Natural killer cell (primary cell): ENCODE data around the gene BPIFA3. TPM values are rescaled to one million over a fixed set of nuclear protein-coding genes. Genes with fewer than 3 reads are reported as not detected.

ENCODE experiments used
- ATAC-seq, 3 donors: fragments of 150-1000 bp in 2 of 3; fragments of 200-7000 bp in 1 of 3; cut with Tn5 transposase; 1 replicate in 1 of 3; 2 replicates in 2 of 3; pipeline ENCODE4 v1.10.0; 2021; ENCODE audit warnings: mild to moderate bottlenecking in 2 of 3, moderate library complexity in 2 of 3
- DNase-seq, 2 donors: peaks; one replicate each; pipeline versions ENCODE4 v3.0.0 to v3.0.0-alpha.2; 2013 to 2021; ENCODE audit warnings: mixed read lengths in 1 of 2
- H3K27ac ChIP-seq: one replicate; pipeline ENCODE4 v1.5.1; 2013; ENCODE audit warnings: mild to moderate bottlenecking, low read length
- H3K27me3 ChIP-seq: one replicate; pipeline ENCODE4 v1.6.1; 2013; ENCODE audit warnings: low read length; ENCODE audit not compliant: control insufficient read depth, insufficient read depth
- H3K36me3 ChIP-seq: one replicate; pipeline ENCODE4 v1.6.1; 2013; ENCODE audit warnings: low read length; ENCODE audit not compliant: control insufficient read depth, insufficient read depth
- H3K4me1 ChIP-seq: one replicate; pipeline ENCODE4 v1.6.1; 2013; ENCODE audit warnings: low read length; ENCODE audit not compliant: control insufficient read depth, insufficient read depth
- H3K4me3 ChIP-seq: one replicate; pipeline ENCODE4 v1.5.1; 2013; ENCODE audit warnings: low read length
- H3K9me3 ChIP-seq: one replicate; pipeline ENCODE4 v1.6.1; 2013; ENCODE audit warnings: low read length; ENCODE audit not compliant: control insufficient read depth, insufficient read depth
- H3K27ac Mint-ChIP-seq, 2 donors: one replicate each; pipeline ENCODE4 v1.8.0; 2022; ENCODE audit warnings: mild to moderate bottlenecking in 2 of 2, mixed read lengths in 2 of 2, moderate library complexity in 1 of 2
- H3K27me3 Mint-ChIP-seq, 2 donors: one replicate each; pipeline ENCODE4 v1.8.0; 2022; ENCODE audit warnings: low read depth in 2 of 2, mixed read lengths in 2 of 2
- H3K36me3 Mint-ChIP-seq: one replicate; pipeline ENCODE4 v1.8.0; 2022; ENCODE audit warnings: mixed read lengths
- H3K4me1 Mint-ChIP-seq, 2 donors: one replicate each; pipeline ENCODE4 v1.8.0; 2022; ENCODE audit warnings: mixed read lengths in 2 of 2
- H3K4me3 Mint-ChIP-seq: one replicate; pipeline ENCODE4 v1.8.0; 2022; ENCODE audit warnings: mild to moderate bottlenecking, moderate library complexity, mixed read lengths
- H3K9me3 Mint-ChIP-seq, 2 donors: one replicate each; pipeline ENCODE4 v1.8.0; 2022; ENCODE audit warnings: mixed read lengths in 2 of 2
- CTCF ChIP-seq: fragments of 200-600 bp; IDR thresholded peaks from one replicate; pipeline ENCODE4 v1.8.0; 2022; ENCODE audit warnings: antibody characterized with exemption
- WGBS: methylation state at CpG from one replicate; pipeline ENCODE4 v1.1.7; 2013; ENCODE audit warnings: missing lambda C conversion rate; ENCODE audit not compliant: insufficient coverage; 5-methylcytosine and 5-hydroxymethylcytosine counted together
- intact Hi-C: fragments of 100-400 bp; cut with micrococcal nuclease; formaldehyde crosslinking; loops from one replicate; pipeline ENCODE4 v1.14.2; 2022
- total RNA-seq, 4 donors: library from RNA; stranded (reverse); fragments of 120-200 nt in 1 of 4; gene quantifications; one replicate each; pipeline versions ENCODE4 v1.2.3 to v1.2.4, GENCODE V29; 2013 to 2022

Gene BPIFA3
- total RNA-seq, 3 donors from 2014 or later (not counting 1 experiment from before 2014, with no cell fraction given): not detected

- Mint-ChIP-seq H3K36me3 (no peaks in the 10 kb centered on the region), H3K9me3 (no peaks in the 10 kb centered on the region), H3K4me1 (no peaks in the 10 kb centered on the region), H3K4me3 (no peak overlapping the region), H3K27ac (no peak overlapping the region), H3K27me3 (peaks cover 18 to 23% of the 10 kb centered on the region in 2 donors)
- Histone ChIP-seq H3K27me3 (no peaks in the 10 kb centered on the region), H3K4me1 (no peaks in the 10 kb centered on the region), H3K36me3 (no peaks in the 10 kb centered on the region), H3K4me3 (no peak overlapping the region), H3K9me3 (no peaks in the 10 kb centered on the region), H3K27ac (no peak overlapping the region)
- no peak for ATAC-seq
- intact Hi-C loops: no loop called here
- TF ChIP-seq CTCF: no peak
- DNase-seq: no peak
- 73% methylated on average over 8 of the region's 8 CpGs for WGBS
These were observed 58.1 kb downstream of the BPIFA3 start for GRCh38 chr20:33275215-33275614.

DNA sequence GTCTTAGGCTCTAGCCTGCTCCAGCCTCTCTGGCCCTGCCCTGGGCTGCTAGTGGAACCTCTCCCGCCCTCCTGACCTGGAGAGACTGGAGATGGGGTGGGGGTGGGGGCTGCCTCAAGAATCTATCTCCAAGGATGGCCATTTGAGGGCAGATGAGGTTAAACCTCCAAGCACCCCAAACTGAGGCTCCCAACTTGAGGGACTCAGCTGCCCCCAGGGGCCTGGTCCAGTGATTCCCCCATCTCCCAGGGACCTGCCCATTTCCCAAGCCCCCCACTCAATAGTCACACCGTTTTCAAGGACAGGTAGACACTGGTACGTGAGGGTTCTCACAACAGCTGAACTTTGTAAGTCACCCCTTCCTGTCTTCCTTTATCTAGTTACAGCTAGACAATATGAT lies 58.7 kb downstream of the BPIFA3 start:
- Histone ChIP-seq H3K4me3 (no peak overlapping the region), H3K27me3 (no peaks in the 10 kb centered on the region), H3K27ac (no peak overlapping the region), H3K9me3 (no peaks in the 10 kb centered on the region), H3K36me3 (no peaks in the 10 kb centered on the region), H3K4me1 (no peaks in the 10 kb centered on the region)
- ATAC-seq (no peak), DNase-seq (no peak)
- no peak overlapping the region for H3K4me3 Mint-ChIP-seq
- intact Hi-C loops: no loop called here
- H3K9me3 Mint-ChIP-seq: no peaks in the 10 kb centered on the region
- H3K27ac Mint-ChIP-seq: no peak overlapping the region
- no peaks in the 10 kb centered on the region for H3K36me3 Mint-ChIP-seq
- 61% methylated on average over 3 of the region's 3 CpGs for WGBS
- no peak for TF ChIP-seq CTCF
- no peaks in the 10 kb centered on the region for H3K4me1 Mint-ChIP-seq
- peaks cover 17 to 25% of the 10 kb centered on the region in 2 donors for H3K27me3 Mint-ChIP-seq

- H3K27ac Mint-ChIP-seq: no peak overlapping the region
- peaks cover 17 to 25% of the 10 kb centered on the region in 2 donors for H3K27me3 Mint-ChIP-seq
- no peak for TF ChIP-seq CTCF
- H3K4me3 ChIP-seq: no peak overlapping the region
- intact Hi-C loops: no loop called here
- H3K27ac ChIP-seq: no peak overlapping the region
- H3K4me1 Mint-ChIP-seq: no peaks in the 10 kb centered on the region
- H3K4me1 ChIP-seq: no peaks in the 10 kb centered on the region
- H3K36me3 ChIP-seq: no peaks in the 10 kb centered on the region
- H3K4me3 Mint-ChIP-seq: no peak overlapping the region
- 81% methylated on average over 11 of the region's 12 CpGs for whole genome bisulfite sequencing
- no peaks in the 10 kb centered on the region for H3K27me3 ChIP-seq
- no peaks in the 10 kb centered on the region for H3K9me3 Mint-ChIP-seq
- DNase-seq (no peak), ATAC-seq (no peak)
- no peaks in the 10 kb centered on the region for H3K36me3 Mint-ChIP-seq
- H3K9me3 ChIP-seq: no peaks in the 10 kb centered on the region
These were observed 59.4 kb downstream of the BPIFA3 start for GRCh38 chr20:33276303-33277113.

Other genes starting within 250 kb of the BPIFA3 start
- gene SUN5, start 212.9 kb upstream of the BPIFA3 start, total RNA-seq: not detected
- gene BPIFB2, start 209.6 kb upstream of the BPIFA3 start, total RNA-seq: not detected
- gene BPIFB6, start 185.7 kb upstream of the BPIFA3 start, total RNA-seq: not detected
- not detected for gene BPIFB3, start 163.4 kb upstream of the BPIFA3 start, total RNA-seq
- gene BPIFB4, start 137.7 kb upstream of the BPIFA3 start, total RNA-seq: not detected
- not detected for gene BPIFA2, start 49.2 kb upstream of the BPIFA3 start, total RNA-seq
- not detected for gene BPIFA1, start 18.6 kb downstream of the BPIFA3 start, total RNA-seq
- not detected for gene BPIFB1, start 65.9 kb downstream of the BPIFA3 start, total RNA-seq
- gene CDK5RAP1, start 184.2 kb downstream of the BPIFA3 start, total RNA-seq: 10 to 100 TPM; 59.7 to 71.5 (median 62.6) TPM
- 1 to 10 TPM; 1.2 to 2.4 (median 1.8) TPM for gene SNTA1, start 226.4 kb downstream of the BPIFA3 start, total RNA-seq